H4 (cell line): ENCODE measurements around the gene DSG4. TPM values are rescaled to one million over a fixed set of nuclear protein-coding genes. Genes with fewer than 3 reads are reported as not detected.

Experiments used
- DNase-seq: peaks from one replicate; pipeline ENCODE4 v3.0.0-alpha.2; 2015; ENCODE audit warnings: low spot score
- total RNA-seq: library from RNA; depleted of rRNA; stranded (reverse); fragments of >200 nt; shearing (Covaris generic); gene quantifications from 2 replicates; pipeline ENCODE4 v1.2.3, GENCODE V29; 2014; rRNA removed

Gene DSG4
- total RNA-seq, 1 experiment from 2014 or later, result not detected

GRCh38 chr18:31446854-31447253 lies 70.3 kb downstream of the DSG4 start:
- no peak for DNase-seq

GRCh38 chr18:31447530-31448191 lies 71.1 kb downstream of the DSG4 start, which contains the start of gene DSG3:
TSS of gene DSG3 (plus strand) at chr18:31447741. CDS start at chr18:31447878, 137 bp downstream.
- no peak for DNase-seq

DNA sequence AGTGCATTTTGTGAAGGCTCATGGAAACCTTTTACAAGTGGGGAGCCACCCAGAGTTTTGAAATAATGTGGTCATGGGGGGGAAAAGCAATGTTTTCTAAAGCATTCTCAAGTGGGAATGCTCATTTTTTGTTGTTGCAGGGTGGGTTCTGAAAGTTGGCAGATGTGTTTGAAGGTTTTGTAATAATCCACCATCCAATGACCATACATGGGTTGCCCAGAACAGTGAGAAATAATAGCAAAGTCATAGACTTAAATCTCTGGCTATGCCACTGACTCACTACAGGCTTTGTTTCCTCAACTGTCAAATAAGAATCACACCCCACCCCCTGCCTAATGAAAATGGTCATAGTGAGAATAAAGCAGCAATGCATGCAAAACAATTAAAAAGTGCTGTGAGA lies 73.8 kb downstream of the DSG4 start:
- DNase-seq, result no peak

DNA sequence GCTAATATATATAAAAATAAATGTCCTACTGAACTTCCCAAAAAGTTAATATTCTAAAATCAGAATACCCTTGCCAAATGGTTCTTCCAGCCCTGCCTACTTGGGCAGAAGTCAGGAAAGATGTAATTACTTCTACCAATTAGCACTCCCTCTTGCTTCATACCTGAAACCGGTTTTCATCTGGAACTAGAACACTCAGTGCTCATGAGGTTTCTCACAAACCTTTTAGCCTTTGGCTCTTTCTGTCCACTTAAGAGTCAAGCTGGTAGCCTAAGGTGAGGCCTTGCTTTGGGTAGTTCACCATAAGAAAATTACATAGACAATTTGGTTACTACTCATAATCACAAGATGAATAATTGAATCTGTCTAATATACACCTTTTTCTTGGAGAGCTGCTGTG lies 75.0 kb downstream of the DSG4 start:
- DNase-seq, result no peak

DNA sequence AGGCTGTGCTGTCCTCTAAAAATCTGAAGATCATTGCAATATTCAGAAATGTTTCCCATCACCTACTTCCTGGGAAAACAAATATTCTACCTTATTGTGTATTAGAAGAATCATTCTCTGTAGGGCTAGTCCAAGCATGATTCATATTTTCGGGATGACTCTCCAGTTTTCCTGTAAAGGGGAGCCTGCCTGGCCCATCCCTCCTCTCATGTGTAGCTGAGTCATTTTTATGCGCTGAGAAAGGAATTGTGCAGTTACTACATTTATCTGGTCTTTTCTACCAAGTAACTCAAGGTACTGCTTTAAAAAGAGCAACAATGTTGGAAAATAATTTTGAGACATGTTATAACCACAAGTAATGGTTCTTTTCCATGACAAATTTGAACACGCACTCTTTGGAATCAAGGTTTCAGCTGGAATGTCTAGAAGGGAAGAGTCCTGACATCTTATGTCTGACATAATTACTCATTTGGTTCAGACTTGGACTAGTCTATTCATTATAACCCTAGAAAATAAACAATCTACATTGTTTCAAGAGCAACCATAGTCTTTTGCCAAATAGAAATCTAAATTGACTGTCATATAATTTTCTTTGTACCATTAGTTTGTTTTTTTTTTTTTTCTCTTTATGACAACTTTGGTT lies 77.6 kb downstream of the DSG4 start:
- peak; percentile 52 for DNase-seq

Other genes starting within 250 kb of the DSG4 start
- 0.06 TPM in 1 of 2 replicates, not detected in the other for gene DSC1, start 213.9 kb upstream of the DSG4 start, total RNA-seq
- 0.02 TPM in 1 of 2 replicates, not detected in the other for gene DSG1, start 58.6 kb upstream of the DSG4 start, total RNA-seq
- not detected in 2 replicates for gene DSG3, start 71.0 kb downstream of the DSG4 start, total RNA-seq
- 26.4 TPM in 2 replicates for gene DSG2, start 121.4 kb downstream of the DSG4 start, total RNA-seq
- gene TTR, start 215.1 kb downstream of the DSG4 start, total RNA-seq, result not detected in 2 replicates